KMS-11 (cell line): ENCODE data around the gene LCN9.

Experiments used
- H2AFZ ChIP-seq: fragments of 200-600 bp; sonication (generic); 2 replicates; pipeline ENCODE4 v1.6.1; 2016; ENCODE audit warnings: antibody characterized with exemption, mixed run types, low read depth
- H3K27ac ChIP-seq: fragments of 200-600 bp; sonication (generic); 2 replicates; pipeline ENCODE4 v1.6.1; 2016; ENCODE audit warnings: mild to moderate bottlenecking, mixed run types
- H3K27me3 ChIP-seq: fragments of 200-600 bp; sonication (generic); 2 replicates; pipeline ENCODE4 v1.6.1; 2017; ENCODE audit warnings: mild to moderate bottlenecking, low read depth, mixed run types, moderate library complexity; ENCODE audit not compliant: insufficient read depth
- H3K36me3 ChIP-seq: fragments of 200-600 bp; sonication (generic); 2 replicates; pipeline ENCODE4 v1.6.1; 2017; ENCODE audit warnings: mild to moderate bottlenecking, mixed run types; ENCODE audit not compliant: insufficient read depth
- H3K4me1 ChIP-seq: fragments of 200-600 bp; sonication (generic); 2 replicates; pipeline ENCODE4 v1.6.1; 2016; ENCODE audit warnings: mild to moderate bottlenecking, low read depth, mixed run types; ENCODE audit not compliant: poor library complexity, severe bottlenecking
- H3K4me2 ChIP-seq: fragments of 200-600 bp; sonication (generic); 2 replicates; pipeline ENCODE4 v1.7.0; 2016; ENCODE audit warnings: mild to moderate bottlenecking, mixed run types
- H3K4me3 ChIP-seq: fragments of 200-600 bp; sonication (generic); IDR thresholded peaks from 2 replicates; pipeline ENCODE4 v1.6.1; 2017; ENCODE audit warnings: low read depth, low read length, mixed read lengths; ENCODE audit not compliant: insufficient read depth
- H3K79me2 ChIP-seq: fragments of 200-600 bp; sonication (generic); 2 replicates; pipeline ENCODE4 v1.6.1; 2016; ENCODE audit warnings: low read depth, mixed run types; ENCODE audit not compliant: insufficient read depth
- H3K9ac ChIP-seq: fragments of 200-600 bp; sonication (generic); 2 replicates; pipeline ENCODE4 v1.6.1; 2016; ENCODE audit warnings: mild to moderate bottlenecking, mixed run types
- H4K20me1 ChIP-seq: fragments of 200-600 bp; sonication (generic); 2 replicates; pipeline ENCODE4 v1.6.1; 2016; ENCODE audit warnings: mild to moderate bottlenecking, mixed run types; ENCODE audit not compliant: insufficient read depth
- CTCF ChIP-seq: fragments of 200-600 bp; sonication (generic); conservative IDR thresholded peaks from 2 replicates; pipeline ENCODE4 v1.6.1; 2017; ENCODE audit warnings: low read depth, mild to moderate bottlenecking, antibody characterized with exemption, low read length, moderate library complexity, mixed read lengths

Gene LCN9

GRCh38 chr9:135641745-135642144 lies 21.4 kb upstream of the LCN9 start:
- Histone ChIP-seq H3K79me2 (no peaks in the 10 kb centered on the region), H3K4me2 (no peak overlapping the region), H3K9ac (no peak overlapping the region), H3K4me1 (no peaks in the 10 kb centered on the region), H4K20me1 (no peaks in the 10 kb centered on the region), H3K36me3 (no peaks in the 10 kb centered on the region), H2AFZ (no peak overlapping the region), H3K27me3 (peaks cover 35% of the 10 kb centered on the region; the same call in 1 of the 2 replicates), H3K4me3 (no peak overlapping the region), H3K27ac (no peak overlapping the region)
- TF ChIP-seq CTCF, result no peak

GRCh38 chr9:135644631-135645218 lies 18.4 kb upstream of the LCN9 start:
- H2AFZ ChIP-seq, result no peak overlapping the region
- H3K4me1 ChIP-seq, result no peaks in the 10 kb centered on the region
- no peak for TF ChIP-seq CTCF
- H4K20me1 ChIP-seq, result no peaks in the 10 kb centered on the region
- H3K9ac ChIP-seq, result no peak overlapping the region
- peaks cover 17% of the 10 kb centered on the region; the same call in 1 of the 2 replicates for H3K27me3 ChIP-seq
- H3K36me3 ChIP-seq, result no peaks in the 10 kb centered on the region
- H3K27ac ChIP-seq, result no peak overlapping the region
- H3K4me3 ChIP-seq, result no peak overlapping the region
- H3K4me2 ChIP-seq, result no peak overlapping the region
- no peaks in the 10 kb centered on the region for H3K79me2 ChIP-seq

- no peak overlapping the region for H3K9ac ChIP-seq
- H3K36me3 ChIP-seq, result no peaks in the 10 kb centered on the region
- TF ChIP-seq CTCF, result no peak
- H3K27me3 ChIP-seq, result peaks cover 13% of the 10 kb centered on the region; the same call in 1 of the 2 replicates
- no peak overlapping the region for H3K4me2 ChIP-seq
- H2AFZ ChIP-seq, result no peak overlapping the region
- H3K4me3 ChIP-seq, result no peak overlapping the region
- H3K27ac ChIP-seq, result no peak overlapping the region
- H3K4me1 ChIP-seq, result no peaks in the 10 kb centered on the region
- H3K79me2 ChIP-seq, result no peaks in the 10 kb centered on the region
- H4K20me1 ChIP-seq, result no peaks in the 10 kb centered on the region
Observed at GRCh38 chr9:135647884-135648283, 15.2 kb upstream of the LCN9 start.

- no peak overlapping the region for H2AFZ ChIP-seq
Observed at GRCh38 chr9:135648494-135649410, 14.4 kb upstream of the LCN9 start.

More at GRCh38 chr9:135648494-135649410, 14.4 kb upstream of the LCN9 start:
- peaks cover 21% of the 10 kb centered on the region for H3K27me3 ChIP-seq
- no peak overlapping the region for H3K4me2 ChIP-seq
- H3K9ac ChIP-seq, result no peak overlapping the region
- no peaks in the 10 kb centered on the region for H3K79me2 ChIP-seq
- H3K4me1 ChIP-seq, result no peaks in the 10 kb centered on the region
- H3K4me3 ChIP-seq, result no peak overlapping the region
- H3K27ac ChIP-seq, result no peak overlapping the region
- no peak for TF ChIP-seq CTCF
- H3K36me3 ChIP-seq, result no peaks in the 10 kb centered on the region
- H4K20me1 ChIP-seq, result no peaks in the 10 kb centered on the region
